Liver (tissue), 9 donors: ENCODE results near the gene FAM229B. TPM values are rescaled to one million over a fixed set of nuclear protein-coding genes. Genes with fewer than 3 reads are reported as not detected.

ENCODE experiments used
- DNase-seq: peaks from one replicate; pipeline ENCODE4 v3.0.0-alpha.2; 2017; ENCODE audit warnings: low spot score
- H3K27ac ChIP-seq, 2 donors: one replicate each; pipeline ENCODE4 v1.7.0; 2013; ENCODE audit warnings: inconsistent platforms in 2 of 2, low read length in 2 of 2, control low read depth in 1 of 2, low read depth in 1 of 2, mild to moderate bottlenecking in 1 of 2
- H3K27me3 ChIP-seq, 4 donors: one replicate each; pipeline versions ENCODE4 v1.6.1 to v1.7.0; 2013; ENCODE audit warnings: low read length in 3 of 4, inconsistent platforms in 1 of 4, mild to moderate bottlenecking in 1 of 4, moderate library complexity in 1 of 4; ENCODE audit not compliant: control insufficient read depth in 4 of 4, insufficient read depth in 4 of 4
- H3K36me3 ChIP-seq, 4 donors: one replicate each; pipeline versions ENCODE4 v1.6.1 to v1.7.0; 2013; ENCODE audit warnings: low read length in 3 of 4, mild to moderate bottlenecking in 3 of 4, low read depth in 1 of 4, moderate library complexity in 1 of 4; ENCODE audit not compliant: control insufficient read depth in 4 of 4, insufficient read depth in 3 of 4
- H3K4me1 ChIP-seq, 4 donors: one replicate each; pipeline versions ENCODE4 v1.6.1 to v1.7.0; 2013; ENCODE audit warnings: low read length in 3 of 4, mild to moderate bottlenecking in 3 of 4, moderate library complexity in 1 of 4; ENCODE audit not compliant: control insufficient read depth in 4 of 4, insufficient read depth in 4 of 4
- H3K4me3 ChIP-seq, 3 donors: one replicate each; pipeline versions ENCODE4 v1.6.1 to v1.7.0; 2013; ENCODE audit warnings: low read length in 3 of 3, control low read depth in 1 of 3, low read depth in 1 of 3, mild to moderate bottlenecking in 1 of 3
- H3K9ac ChIP-seq, 2 donors: one replicate each; pipeline ENCODE4 v1.7.0; 2013; ENCODE audit warnings: low read length in 2 of 2, mild to moderate bottlenecking in 2 of 2, moderate library complexity in 2 of 2, control low read depth in 1 of 2, low read depth in 1 of 2
- H3K9me3 ChIP-seq, 4 donors: one replicate each; pipeline versions ENCODE4 v1.6.1 to v1.7.0; 2013; ENCODE audit warnings: low read length in 3 of 4; ENCODE audit not compliant: control insufficient read depth in 4 of 4
- ATF3 ChIP-seq: IDR thresholded peaks from 2 replicates; pipeline ENCODE4 v1.6.1; 2016; ENCODE audit warnings: antibody characterized with exemption
- EGR1 ChIP-seq, 2 donors: IDR thresholded peaks; 2 replicates each; pipeline ENCODE4 v1.6.1; 2016 to 2018; ENCODE audit warnings: antibody characterized with exemption in 2 of 2, low read depth in 2 of 2
- FOXA1 ChIP-seq: IDR thresholded peaks from 2 replicates; pipeline ENCODE4 v1.6.1; 2016; ENCODE audit warnings: antibody characterized with exemption
- GABPA ChIP-seq, 2 donors: IDR thresholded peaks in 1 of 2; conservative IDR thresholded peaks in 1 of 2; 2 replicates each; pipeline ENCODE4 v1.6.1; 2016; ENCODE audit warnings: antibody characterized with exemption in 2 of 2, mild to moderate bottlenecking in 1 of 2, moderate library complexity in 1 of 2
- HNF4A ChIP-seq, 2 donors: conservative IDR thresholded peaks; 2 replicates each; pipeline ENCODE4 v1.6.1; 2016; ENCODE audit warnings: antibody characterized with exemption in 2 of 2, mild to moderate bottlenecking in 2 of 2
- HNF4G ChIP-seq: IDR thresholded peaks from 2 replicates; pipeline ENCODE4 v1.6.1; 2016; ENCODE audit warnings: antibody characterized with exemption
- JUND ChIP-seq, 2 donors: IDR thresholded peaks; 2 replicates each; pipeline ENCODE4 v1.6.1; 2016; ENCODE audit warnings: antibody characterized with exemption in 2 of 2
- MAX ChIP-seq: IDR thresholded peaks from 2 replicates; pipeline ENCODE4 v1.6.1; 2016; ENCODE audit warnings: antibody characterized with exemption
- NR2F2 ChIP-seq: IDR thresholded peaks from 2 replicates; pipeline ENCODE4 v1.6.1; 2016; ENCODE audit warnings: antibody characterized with exemption
- REST ChIP-seq: IDR thresholded peaks from 2 replicates; pipeline ENCODE4 v1.6.1; 2016; ENCODE audit warnings: antibody characterized with exemption, mild to moderate bottlenecking
- RXRA ChIP-seq, 2 donors: IDR thresholded peaks; 2 replicates each; pipeline ENCODE4 v1.6.1; 2017 to 2018; ENCODE audit warnings: antibody characterized with exemption in 2 of 2, mild to moderate bottlenecking in 1 of 2
- SP1 ChIP-seq: IDR thresholded peaks from 2 replicates; pipeline ENCODE4 v1.6.1; 2018; ENCODE audit warnings: antibody characterized with exemption, mild to moderate bottlenecking
- YY1 ChIP-seq: IDR thresholded peaks from 2 replicates; pipeline ENCODE4 v1.6.1; 2016; ENCODE audit warnings: antibody characterized with exemption, mild to moderate bottlenecking
- ZBTB33 ChIP-seq: IDR thresholded peaks from 2 replicates; pipeline ENCODE4 v1.6.1; 2016; ENCODE audit warnings: antibody characterized with exemption
- WGBS: extraction: QIAGEN DNeasy Blood & Tissue Kit; methylation state at CpG from one replicate; pipeline ENCODE4 v1.1.7; 2013; 5-methylcytosine and 5-hydroxymethylcytosine counted together
- polyA plus RNA-seq, 2 donors: library from polyadenylated mRNA; stranded (reverse) in 1 of 2; unstranded in 1 of 2; fragments of 200-250 nt in 1 of 2; fragments of >200 nt in 1 of 2; fragmentation: Nextera tagmentation in 1 of 2; extraction: Ambion mirVana in 1 of 2; gene quantifications; one replicate each; pipeline versions ENCODE4 v1.2.1 to v1.2.3, GENCODE V29; 2013 to 2015
- total RNA-seq, 2 donors: library from RNA; depleted of rRNA; stranded (reverse); fragments of >200 nt; gene quantifications; one replicate each; pipeline ENCODE4 v1.2.3, GENCODE V29; 2014
- donor health status: healthy.
- donor health status: healthy.
- donor health status: healthy.
- donor health status: healthy.
- donor health status: healthy.

Gene FAM229B
- total and polyA plus RNA-seq, 4 donors = 1.8 to 13.8 (median 7.1) TPM

- no peak for TF ChIP-seq ZBTB33
- TF ChIP-seq JUND (IDR thresholded peaks at IDR 0.05) = no peak
- no peak for TF ChIP-seq RXRA (IDR thresholded peaks at IDR 0.05)
- TF ChIP-seq HNF4A (conservative IDR thresholded peaks at IDR 0.05) = no peak
- no peak for TF ChIP-seq ATF3
- no peak for TF ChIP-seq FOXA1
- TF ChIP-seq MAX = no peak
- no peak for TF ChIP-seq NR2F2
Observed at GRCh38 chr6:112061605-112062004, 25.8 kb upstream of the FAM229B start (continued).

GRCh38 chr6:112062966-112063365 is 24.4 kb upstream of the FAM229B start:
- Histone ChIP-seq H3K27ac (no peak overlapping the region), H3K36me3 (no peaks in the 10 kb centered on the region), H3K9me3 (no peaks in the 10 kb centered on the region), H3K4me3 (no peak overlapping the region), H3K9ac (no peak overlapping the region), H3K4me1 (peaks cover 0 to 15% (median 6%) of the 10 kb centered on the region in 4 donors), H3K27me3 (no peaks in the 10 kb centered on the region)
- WGBS = 85% methylated on average over 3 of the region's 3 CpGs
- no peak for DNase-seq
- no peak for TF ChIP-seq GABPA (IDR thresholded peaks at IDR 0.05 in 1 of 2, conservative IDR thresholded peaks at IDR 0.05 in 1 of 2)

- WGBS = 54% methylated on average over 6 of the region's 6 CpGs
- Histone ChIP-seq H3K36me3 (peaks cover 1 to 11% (median 3%) of the 10 kb centered on the region in 4 donors), H3K9me3 (no peaks in the 10 kb centered on the region), H3K27me3 (no peaks in the 10 kb centered on the region), H3K4me3 (no peak overlapping the region), H3K9ac (no peak overlapping the region), H3K27ac (no peak overlapping the region), H3K4me1 (peaks cover 0 to 7% (median 0%) of the 10 kb centered on the region in 4 donors)
- DNase-seq = no peak
- TF ChIP-seq HNF4A (conservative IDR thresholded peaks at IDR 0.05) = no peak
- TF ChIP-seq RXRA (IDR thresholded peaks at IDR 0.05) = no peak
- TF ChIP-seq YY1 = no peak
- TF ChIP-seq HNF4G = no peak
- no peak for TF ChIP-seq MAX
- TF ChIP-seq SP1 = no peak
- no peak for TF ChIP-seq REST
- TF ChIP-seq EGR1 (IDR thresholded peaks at IDR 0.05; ENCODE audit: low read depth in 2 of 2) = no peak
Observed at GRCh38 chr6:112065426-112065986, 21.9 kb upstream of the FAM229B start.
